Colonic mucosa (tissue), 4 donors: ENCODE measurements around the gene TRAPPC2L. TPM values are rescaled to one million over a fixed set of nuclear protein-coding genes. Genes with fewer than 3 reads are reported as not detected.
A peak's percentile ranks its signal among the peaks of the same experiment; 100 is the strongest.

Experiments used
- DNase-seq: peaks from one replicate; pipeline ENCODE4 v3.0.0-alpha.2; 2020
- H3K27ac ChIP-seq: fragments of 200-600 bp; one replicate; pipeline ENCODE4 v1.8.0; 2021
- H3K27me3 ChIP-seq: fragments of 200-600 bp; one replicate; pipeline ENCODE4 v1.8.0; 2021
- H3K36me3 ChIP-seq: fragments of 200-600 bp; one replicate; pipeline ENCODE4 v1.8.0; 2021
- H3K4me1 ChIP-seq: fragments of 200-600 bp; one replicate; pipeline ENCODE4 v1.8.0; 2021; ENCODE audit warnings: mild to moderate bottlenecking
- H3K4me3 ChIP-seq: fragments of 200-600 bp; one replicate; pipeline ENCODE4 v1.8.0; 2021
- H3K9ac ChIP-seq, 2 donors: one replicate each; pipeline ENCODE4 v1.7.0; 2013; ENCODE audit warnings: control low read depth in 2 of 2, low read depth in 2 of 2, low read length in 2 of 2
- H3K9me3 ChIP-seq: fragments of 200-600 bp; one replicate; pipeline ENCODE4 v1.8.0; 2021
- CTCF ChIP-seq: fragments of 200-600 bp; IDR thresholded peaks from one replicate; pipeline ENCODE4 v1.8.0; 2022; ENCODE audit warnings: antibody characterized with exemption, mild to moderate bottlenecking
- intact Hi-C: fragments of 100-400 bp; cut with DNase I; formaldehyde crosslinking; loops from one replicate; pipeline ENCODE4 v1.14.1; 2022
- total RNA-seq, 2 donors: library from RNA; stranded (reverse); fragmentation: NEBNext Ultra II Directional in 1 of 2; extraction: Animal tissue kit (Norgen Biotek cat#: 25700) in 1 of 2; gene quantifications; one replicate each; pipeline ENCODE4 v1.2.1, GENCODE V29; 2021
- donor health status: healthy.
- donor health status: DM: no; HTN: no; CAD: no.
- donor health status: DM: no; HTN: no; CAD: no.

Gene TRAPPC2L
- total RNA-seq = 10 to 100 TPM; 33.8 to 57.3 TPM

- Histone ChIP-seq H3K4me3 (peak within 1 kb of the TSS; percentile 82), H3K36me3 (no peaks in the 10 kb centered on the region), H3K4me1 (peaks cover 12% of the 10 kb centered on the region), H3K27me3 (no peaks in the 10 kb centered on the region), H3K9ac (peak within 1 kb of the TSS; percentile 83 to 89), H3K9me3 (no peaks in the 10 kb centered on the region), H3K27ac (peak within 1 kb of the TSS; percentile 49)
- peak; percentile 99 for DNase-seq
- intact Hi-C loops = loop anchor here (5.0 to 10.0 kb wide), 3 partner anchors 45 to 402 kb away; partner anchors contain the start of genes APRT, ZFPM1 and ZNF778
- TF ChIP-seq CTCF = no peak
These were observed at the start of gene TRAPPC2L, which contains the start of gene GALNS for GRCh38 chr16:88856828-88857727. Gene TRAPPC2L, plus strand, starts transcription at chr16:88857127. Its CDS starts 24 bp downstream, at chr16:88857151. Gene GALNS, minus strand, starts transcription at chr16:88856947. Its CDS starts 70 bp downstream, at chr16:88856877.

- intact Hi-C loops = no loop called here
- DNase-seq = no peak
- H3K27me3 ChIP-seq = no peaks in the 10 kb centered on the region
- H3K36me3 ChIP-seq = no peaks in the 10 kb centered on the region
- H3K27ac ChIP-seq = no peak overlapping the region
- peaks cover 20% of the 10 kb centered on the region for H3K4me1 ChIP-seq
- no peaks in the 10 kb centered on the region for H3K9me3 ChIP-seq
- H3K9ac ChIP-seq = no peak overlapping the region
- TF ChIP-seq CTCF = no peak
- no peak overlapping the region for H3K4me3 ChIP-seq
These were observed 49.7 kb upstream of the TRAPPC2L start for GRCh38 chr16:88807142-88807625.

- DNase-seq = no peak
- intact Hi-C loops = no loop called here
- H3K9me3 ChIP-seq = no peaks in the 10 kb centered on the region
- H3K36me3 ChIP-seq = no peaks in the 10 kb centered on the region
- no peak for TF ChIP-seq CTCF
- H3K4me1 ChIP-seq = peaks cover 20% of the 10 kb centered on the region
- no peak overlapping the region for H3K4me3 ChIP-seq
- H3K9ac ChIP-seq = peak overlapping the region in 1 of 2 donors; percentile 12
- H3K27ac ChIP-seq = no peak overlapping the region
- no peaks in the 10 kb centered on the region for H3K27me3 ChIP-seq
These were observed 49.1 kb upstream of the TRAPPC2L start for GRCh38 chr16:88807626-88808453.

- TF ChIP-seq CTCF = no peak
- Histone ChIP-seq H3K27ac (no peak overlapping the region), H3K36me3 (no peaks in the 10 kb centered on the region), H3K9ac (peak overlapping the region in 1 of 2 donors; percentile 26), H3K4me1 (peaks cover 19% of the 10 kb centered on the region), H3K4me3 (no peak overlapping the region), H3K9me3 (no peaks in the 10 kb centered on the region), H3K27me3 (no peaks in the 10 kb centered on the region)
- intact Hi-C loops = no loop called here
- DNase-seq = no peak
These were observed 47.8 kb upstream of the TRAPPC2L start for GRCh38 chr16:88809068-88809675.
